RKO (cell line): Measurements from ENCODE around the gene GADD45G.

Source experiments
- DNase-seq: peaks from one replicate; pipeline ENCODE4 v3.0.0-alpha.2; 2016; ENCODE audit warnings: low spot score

The GADD45G gene

DNA sequence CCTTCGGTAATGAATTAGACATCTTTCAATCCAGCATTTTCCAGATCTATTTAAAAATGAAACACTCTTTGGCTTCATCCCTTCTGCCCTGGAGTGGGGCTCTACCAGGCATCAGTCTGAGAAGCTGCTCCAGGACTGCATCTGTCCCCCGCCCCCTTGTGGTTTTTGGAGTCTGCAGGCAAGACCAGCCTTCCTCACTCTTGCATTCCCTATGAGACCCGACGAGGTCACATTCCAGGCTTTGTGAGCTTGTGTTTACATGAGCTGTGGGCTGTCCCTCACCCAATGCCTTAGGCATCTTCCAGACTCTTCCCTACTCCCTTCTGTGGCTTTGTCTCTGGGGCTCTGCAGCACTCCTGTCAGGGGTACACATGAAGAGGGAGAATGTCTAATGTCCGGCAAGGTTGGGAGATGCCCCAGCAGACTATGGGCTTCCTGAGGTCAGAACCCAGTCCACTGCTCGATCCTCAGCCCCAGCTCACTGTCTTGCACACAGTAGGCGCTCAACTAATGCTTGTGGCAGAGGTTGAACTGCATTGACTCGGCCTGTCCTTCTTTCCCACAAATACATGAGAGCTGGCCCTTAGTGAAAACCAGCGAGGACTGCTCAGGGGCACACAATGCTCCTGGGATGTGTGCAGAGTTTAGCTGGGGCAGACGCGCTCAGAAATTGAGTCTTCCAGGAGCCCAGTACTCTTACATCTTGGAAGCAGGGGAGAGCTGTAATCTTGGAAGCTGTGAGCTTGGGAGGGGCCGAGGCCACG is 11.7 kb upstream of the GADD45G start:
- no peak for DNase-seq

DNA sequence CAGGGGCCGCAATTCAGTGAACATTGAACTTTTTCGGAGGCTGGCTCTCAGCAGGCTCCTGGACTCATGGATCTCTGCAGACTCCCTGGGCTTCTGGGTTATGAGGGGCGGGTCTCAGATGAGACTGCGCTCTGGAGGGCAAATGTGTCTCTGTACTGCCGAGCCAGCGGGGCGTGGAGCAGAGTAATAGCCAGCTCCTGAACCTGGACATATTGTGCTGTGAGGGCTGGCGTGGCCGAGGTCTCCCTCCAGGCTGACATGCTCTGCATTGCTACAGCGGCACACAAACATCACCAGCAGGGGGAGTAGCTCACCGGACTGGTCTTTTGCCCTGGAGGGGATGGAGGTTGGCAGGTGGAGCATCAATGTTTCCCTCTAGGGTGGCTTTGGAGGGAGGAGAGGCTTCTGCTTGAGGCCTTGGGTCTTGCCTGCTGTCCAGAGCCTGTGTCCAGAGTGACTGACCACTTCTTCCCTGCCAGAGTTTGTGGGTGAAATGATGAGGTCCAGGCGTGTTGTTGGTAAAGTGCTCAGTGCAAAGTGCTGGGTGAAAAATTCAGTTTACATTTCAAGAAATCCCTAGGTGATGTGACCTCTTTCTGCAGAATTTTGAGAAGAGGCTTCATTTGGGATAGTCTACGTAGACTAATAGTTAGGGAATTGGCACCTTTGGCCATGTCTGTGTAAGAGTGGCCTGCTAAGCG is 10.9 kb upstream of the GADD45G start:
- DNase-seq = peak; percentile 43

DNA sequence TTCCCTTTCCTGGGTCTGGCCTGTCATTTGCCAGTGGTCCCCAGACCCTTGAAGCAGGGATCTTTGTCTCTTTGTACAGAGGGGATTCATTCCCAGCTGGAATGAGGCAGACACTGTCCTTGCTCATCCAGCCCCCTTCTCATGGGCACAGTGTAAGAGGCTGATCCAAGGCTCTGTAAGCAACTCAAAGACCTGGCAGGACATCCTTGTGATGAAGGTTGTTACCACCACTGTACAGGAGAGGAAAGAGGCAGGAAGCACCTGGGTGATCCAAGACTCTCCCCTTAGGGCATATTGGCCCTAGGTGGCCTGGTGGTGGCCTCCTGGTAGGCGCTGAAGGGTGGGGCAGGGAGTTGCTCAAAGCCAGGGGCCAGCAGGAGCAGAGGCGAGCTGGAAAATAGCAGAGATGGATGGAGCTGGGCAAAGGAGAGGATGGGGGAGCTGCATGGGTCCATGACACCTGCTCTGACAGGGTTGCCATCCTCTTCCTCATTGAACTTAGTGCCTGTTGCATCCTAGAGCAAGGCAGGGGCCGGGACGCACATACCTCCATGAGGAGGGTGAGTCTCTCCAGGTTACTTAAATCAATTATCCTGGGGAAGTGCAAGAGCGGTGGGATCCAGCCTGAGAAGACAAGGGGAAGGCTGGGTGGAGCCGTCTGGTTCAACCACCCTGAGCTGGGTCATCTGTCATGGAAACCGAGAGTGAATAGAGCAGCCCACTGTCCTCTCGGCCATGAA is 9.8 kb upstream of the GADD45G start:
- no peak for DNase-seq

DNA sequence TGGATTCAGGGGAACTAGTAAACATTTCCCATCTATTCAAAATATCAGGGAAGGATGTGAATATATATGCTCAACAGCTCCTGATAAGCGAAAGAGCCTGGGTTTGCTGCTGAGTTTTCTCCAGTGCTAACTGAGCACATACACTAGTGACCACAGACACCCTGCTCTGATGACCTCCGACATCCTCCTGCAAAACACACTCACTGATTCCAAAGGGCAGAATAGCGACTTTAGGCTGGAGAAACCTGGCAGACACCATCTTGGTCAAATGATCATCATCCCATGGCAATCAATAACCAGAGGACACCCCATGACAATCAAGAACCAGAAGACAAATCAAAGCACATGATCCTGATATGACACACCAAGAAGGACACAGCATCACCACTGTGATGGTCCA is 9.2 kb upstream of the GADD45G start:
- no peak for DNase-seq

DNA sequence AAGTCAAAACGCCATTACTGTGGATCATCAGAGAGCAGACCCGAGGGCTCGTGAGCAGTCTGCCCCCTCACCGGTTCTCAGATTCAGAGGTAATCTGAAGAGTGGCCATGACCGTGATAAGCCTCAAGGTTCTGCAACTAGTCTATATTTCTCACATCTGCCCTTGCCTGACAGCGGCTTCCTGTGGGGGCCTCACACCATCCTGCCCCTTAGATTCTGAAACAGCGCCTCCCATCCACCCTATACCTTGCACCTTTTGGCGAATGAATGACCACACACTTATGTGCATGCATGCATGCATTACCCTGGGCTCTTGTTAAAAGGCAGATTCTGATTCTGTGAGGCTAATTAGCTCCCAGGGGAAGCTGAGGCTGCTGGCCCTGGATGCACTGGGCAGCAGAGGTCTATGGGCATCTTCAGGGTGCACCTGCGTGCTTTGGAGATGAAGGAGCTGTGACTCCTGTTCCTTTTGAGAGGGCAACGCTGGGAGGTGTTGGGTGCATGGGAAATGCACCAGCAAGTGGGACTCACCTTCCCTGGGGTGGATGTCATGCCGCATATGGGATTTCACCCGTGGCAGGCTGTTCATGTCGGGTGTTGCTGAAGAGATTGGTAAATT is 7.8 kb upstream of the GADD45G start:
- no peak for DNase-seq

DNA sequence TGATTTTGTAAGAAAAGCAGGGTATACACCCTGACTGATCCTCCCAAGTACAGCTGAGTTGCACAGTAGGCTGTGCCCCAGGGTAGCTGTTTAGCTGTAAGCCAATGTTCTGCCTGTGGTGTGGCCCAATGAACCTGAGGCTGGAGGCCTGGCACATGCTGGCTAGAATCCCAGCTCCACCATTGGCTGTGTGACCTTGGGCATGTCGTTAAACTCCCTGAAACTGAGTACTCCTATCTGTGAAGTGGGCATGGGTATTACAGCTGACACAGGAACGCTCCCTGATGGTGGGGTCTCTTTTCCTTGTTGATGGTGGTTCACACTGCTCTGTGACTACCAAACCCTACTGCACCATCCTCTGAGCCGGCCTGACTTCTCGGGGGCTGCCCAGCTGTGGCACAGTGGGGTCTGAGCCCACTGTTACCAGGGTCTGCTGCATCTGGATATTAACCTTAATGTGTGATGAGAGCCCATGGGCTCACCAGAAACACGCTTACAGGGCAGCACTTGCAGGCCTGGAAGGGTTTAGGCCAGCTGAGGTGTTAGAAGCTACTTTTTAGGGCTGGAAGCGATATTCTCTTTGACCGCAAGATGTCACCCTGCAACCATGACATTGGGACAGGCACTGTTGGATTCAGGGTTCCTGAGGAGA is 7.0 kb upstream of the GADD45G start:
- peak; percentile 74 for DNase-seq

DNA sequence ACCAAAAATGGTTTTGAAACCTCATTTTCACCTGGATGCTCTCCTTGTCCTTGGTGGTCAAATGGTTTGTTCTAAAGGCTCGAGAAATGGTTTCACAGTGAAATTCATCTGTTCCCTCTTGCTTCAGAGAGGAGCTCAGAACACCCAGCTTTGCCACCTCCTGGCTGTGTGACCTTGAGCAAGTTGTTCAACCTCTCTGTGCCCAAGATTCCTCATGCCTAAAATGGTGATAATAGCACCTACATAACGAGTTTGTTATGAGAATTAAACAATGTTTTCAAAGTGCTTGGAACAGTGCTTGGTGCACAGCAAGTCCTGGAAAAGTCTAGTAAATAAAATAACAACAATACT is 6.5 kb upstream of the GADD45G start:
- DNase-seq = no peak

DNA sequence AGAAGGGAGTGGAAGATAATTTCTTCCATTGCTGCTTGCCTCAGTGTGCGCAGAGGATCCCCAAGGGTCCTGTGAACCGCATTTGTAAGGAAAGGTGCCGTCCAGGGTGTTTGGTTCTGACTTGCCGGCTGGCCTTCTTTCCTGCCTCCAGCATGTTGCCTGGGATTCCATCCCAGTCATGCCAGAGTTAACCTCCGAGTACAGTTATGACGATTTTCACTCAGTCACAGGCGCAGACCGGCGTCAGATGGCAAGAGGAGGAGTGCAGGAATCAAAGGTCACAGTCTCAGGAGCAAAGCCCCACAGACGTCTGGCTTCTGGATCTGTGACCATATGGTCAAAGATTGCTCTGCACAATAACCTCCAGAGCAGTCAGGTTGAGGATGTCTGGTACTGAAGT is 5.9 kb upstream of the GADD45G start:
- no peak for DNase-seq

DNA sequence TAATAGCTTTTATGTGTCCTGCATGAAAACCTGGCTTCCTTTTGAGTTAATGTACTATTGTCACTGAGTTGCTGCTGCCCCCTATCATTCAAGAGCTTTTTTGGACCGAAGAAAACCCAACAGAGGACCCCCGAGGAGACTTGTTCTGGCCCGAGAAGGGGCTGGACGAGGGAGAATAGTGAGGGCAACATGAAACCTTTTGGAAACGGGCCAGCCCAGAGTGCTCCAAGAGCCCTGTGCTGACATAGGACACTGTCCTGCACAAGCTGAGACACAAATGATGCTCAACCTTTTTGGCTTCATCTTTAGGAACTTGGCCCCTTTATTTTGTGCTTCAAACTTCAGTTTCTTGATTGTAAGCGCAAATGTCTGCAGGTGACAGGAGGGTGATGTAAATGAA is 4.0 kb upstream of the GADD45G start:
- no peak for DNase-seq

DNA sequence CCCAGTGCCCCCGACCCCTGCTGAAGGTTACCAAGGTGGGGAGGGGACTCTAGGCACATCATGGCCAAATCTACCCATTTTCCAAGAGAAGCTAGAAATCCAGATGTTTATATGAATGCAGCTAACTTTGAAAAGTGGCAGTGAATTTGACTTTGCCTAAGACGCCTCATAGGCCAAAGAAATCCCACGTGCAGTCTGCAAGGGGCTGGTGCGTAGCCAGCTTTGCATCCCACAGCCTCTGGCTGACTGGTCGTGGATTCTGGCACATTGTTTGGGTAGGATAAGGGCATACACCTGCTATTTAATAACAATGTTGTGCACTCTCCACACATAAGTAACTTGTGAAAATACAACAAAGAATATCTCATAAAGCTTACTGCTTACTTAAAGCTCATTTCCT is 3.5 kb upstream of the GADD45G start:
- DNase-seq = no peak

DNA sequence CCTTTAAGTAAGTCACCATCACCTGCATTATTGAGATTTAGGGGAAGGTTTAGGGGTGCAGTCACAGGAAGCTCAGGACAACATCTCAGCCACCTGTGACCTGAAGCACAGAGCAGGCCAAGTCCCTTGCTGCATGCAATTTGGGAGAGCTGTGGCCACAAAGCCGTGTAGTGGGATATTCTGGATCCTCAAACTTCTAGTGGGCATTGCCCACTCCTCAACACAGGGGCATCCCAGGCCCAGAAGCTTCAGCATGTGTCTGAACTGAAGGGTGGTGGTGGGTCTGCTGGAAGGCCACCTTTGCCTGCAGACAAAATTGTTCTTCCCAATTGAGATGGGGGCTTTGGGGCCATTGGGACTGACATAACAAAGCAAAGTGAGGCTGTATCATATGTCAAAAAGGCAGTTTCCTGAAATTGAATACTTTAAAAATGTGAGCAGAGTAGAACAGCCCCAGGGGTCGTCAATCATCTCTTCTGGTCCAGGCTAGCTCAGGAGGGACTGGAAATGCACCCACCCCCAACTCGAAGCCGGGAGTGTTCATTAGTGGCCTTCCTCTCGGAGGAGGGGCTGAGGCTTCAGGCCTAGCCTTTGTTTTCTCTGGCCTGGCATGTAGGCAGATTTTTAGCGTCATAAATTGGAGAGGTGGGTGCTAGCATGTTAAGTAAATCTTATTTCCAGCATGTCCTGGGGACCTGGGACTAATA is 2.8 kb upstream of the GADD45G start:
- DNase-seq = no peak

DNA sequence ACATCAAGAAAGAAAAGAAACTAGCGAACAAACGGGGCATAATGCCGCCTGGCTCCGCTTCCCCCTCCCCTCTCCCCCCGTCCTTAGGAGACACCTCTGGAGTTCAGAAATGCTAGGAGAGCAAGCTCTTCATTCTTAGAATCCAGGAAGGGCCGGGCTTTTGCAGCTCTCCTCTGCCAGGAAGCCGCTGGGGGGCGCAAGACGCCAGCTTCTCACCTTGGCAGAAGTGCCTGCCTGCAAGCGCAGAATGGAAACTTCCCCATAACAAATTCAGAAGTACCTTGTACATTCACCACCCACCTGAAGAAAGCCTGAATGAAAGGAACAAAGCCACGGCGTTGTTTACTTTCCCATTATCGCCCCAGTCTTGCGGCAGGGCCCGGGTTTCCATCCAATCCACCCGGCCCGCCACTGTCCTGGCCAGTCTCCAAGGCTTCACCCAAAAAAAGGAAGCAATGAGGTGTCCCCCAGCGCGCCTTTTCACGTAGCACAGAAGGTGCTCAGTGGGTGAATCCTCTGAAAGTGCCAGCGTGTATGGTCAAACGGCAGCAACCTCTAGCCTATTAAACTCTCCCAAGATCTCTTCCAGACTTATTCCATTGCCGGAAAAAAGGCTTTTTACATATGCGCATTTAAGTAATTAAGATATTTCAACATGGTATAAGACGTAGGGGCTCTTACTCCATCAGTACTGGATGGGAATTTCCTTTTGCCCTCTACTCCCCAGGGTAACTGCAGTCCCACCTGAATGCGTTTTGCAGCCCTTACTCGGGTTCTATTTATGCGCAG is 1.6 kb upstream of the GADD45G start:
- DNase-seq = peak; percentile 85

DNA sequence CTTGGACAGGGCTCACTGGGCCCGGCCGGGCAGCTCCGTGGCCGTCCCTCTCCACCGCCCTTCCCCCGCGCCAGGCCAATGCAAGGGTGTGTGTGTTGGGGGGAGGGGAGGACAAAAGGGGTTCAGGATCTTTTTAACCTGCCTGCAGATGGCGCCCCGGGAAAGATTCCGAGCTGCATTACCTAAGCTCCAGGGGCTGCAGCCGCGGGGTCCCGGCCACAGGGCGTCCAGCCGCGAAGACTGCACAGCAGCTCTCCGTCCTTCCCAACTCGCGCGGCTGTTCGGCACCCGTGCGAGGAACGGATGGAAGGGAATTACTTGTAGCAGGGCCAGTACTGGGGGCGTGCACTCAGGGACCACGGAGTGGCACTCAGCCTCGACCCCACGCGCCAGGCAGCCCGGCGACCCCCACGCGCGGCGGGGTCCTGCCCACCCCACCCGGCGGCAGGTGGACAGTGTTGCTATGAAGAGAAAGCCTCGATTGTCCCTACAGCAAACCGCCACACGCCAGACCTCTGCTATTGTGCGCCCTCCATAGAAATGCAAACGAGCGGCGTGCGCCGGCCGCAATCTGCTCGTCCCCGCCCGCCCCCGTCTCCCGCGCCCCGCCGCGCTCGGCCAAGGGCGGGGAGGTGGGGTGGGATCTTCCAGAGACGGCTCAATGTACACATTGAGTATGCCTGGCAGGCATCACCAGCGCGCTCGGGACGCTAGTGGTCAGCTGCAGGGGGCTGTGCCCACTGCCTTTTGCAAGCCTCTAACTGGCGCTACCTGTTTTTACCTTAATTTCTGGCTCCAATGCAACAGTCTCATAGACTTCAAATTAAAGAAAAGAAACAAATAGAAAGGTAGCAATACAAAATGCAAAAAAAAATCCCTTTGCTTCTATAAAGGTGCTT is 796 bp upstream of the GADD45G start:
- DNase-seq = peak; percentile 57

DNA sequence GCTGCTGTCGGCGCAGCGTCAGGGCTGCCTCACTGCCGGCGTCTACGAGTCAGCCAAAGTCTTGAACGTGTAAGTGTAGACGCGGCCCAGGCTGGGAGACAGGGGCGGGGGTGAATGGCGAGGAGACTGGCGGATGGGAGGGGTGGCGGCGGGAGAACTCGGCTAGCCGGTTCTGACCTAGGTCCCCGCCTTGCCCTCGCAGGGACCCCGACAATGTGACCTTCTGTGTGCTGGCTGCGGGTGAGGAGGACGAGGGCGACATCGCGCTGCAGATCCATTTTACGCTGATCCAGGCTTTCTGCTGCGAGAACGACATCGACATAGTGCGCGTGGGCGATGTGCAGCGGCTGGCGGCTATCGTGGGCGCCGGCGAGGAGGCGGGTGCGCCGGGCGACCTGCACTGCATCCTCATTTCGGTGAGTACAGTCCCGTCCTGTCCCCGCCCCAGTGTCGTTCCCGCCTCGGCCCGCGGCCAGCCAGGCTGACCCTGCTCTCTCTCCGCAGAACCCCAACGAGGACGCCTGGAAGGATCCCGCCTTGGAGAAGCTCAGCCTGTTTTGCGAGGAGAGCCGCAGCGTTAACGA is 745 bp downstream of the GADD45G start:
- DNase-seq = peak; percentile 73

DNA sequence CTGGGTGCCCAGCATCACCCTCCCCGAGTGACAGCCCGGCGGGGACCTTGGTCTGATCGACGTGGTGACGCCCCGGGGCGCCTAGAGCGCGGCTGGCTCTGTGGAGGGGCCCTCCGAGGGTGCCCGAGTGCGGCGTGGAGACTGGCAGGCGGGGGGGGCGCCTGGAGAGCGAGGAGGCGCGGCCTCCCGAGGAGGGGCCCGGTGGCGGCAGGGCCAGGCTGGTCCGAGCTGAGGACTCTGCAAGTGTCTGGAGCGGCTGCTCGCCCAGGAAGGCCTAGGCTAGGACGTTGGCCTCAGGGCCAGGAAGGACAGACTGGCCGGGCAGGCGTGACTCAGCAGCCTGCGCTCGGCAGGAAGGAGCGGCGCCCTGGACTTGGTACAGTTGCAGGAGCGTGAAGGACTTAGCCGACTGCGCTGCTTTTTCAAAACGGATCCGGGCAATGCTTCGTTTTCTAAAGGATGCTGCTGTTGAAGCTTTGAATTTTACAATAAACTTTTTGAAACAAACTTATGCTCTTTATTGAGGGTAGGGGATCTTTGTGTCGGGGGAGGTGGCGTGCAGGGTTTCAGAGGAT is 1.3 kb downstream of the GADD45G start:
- peak; percentile 91 for DNase-seq

DNA sequence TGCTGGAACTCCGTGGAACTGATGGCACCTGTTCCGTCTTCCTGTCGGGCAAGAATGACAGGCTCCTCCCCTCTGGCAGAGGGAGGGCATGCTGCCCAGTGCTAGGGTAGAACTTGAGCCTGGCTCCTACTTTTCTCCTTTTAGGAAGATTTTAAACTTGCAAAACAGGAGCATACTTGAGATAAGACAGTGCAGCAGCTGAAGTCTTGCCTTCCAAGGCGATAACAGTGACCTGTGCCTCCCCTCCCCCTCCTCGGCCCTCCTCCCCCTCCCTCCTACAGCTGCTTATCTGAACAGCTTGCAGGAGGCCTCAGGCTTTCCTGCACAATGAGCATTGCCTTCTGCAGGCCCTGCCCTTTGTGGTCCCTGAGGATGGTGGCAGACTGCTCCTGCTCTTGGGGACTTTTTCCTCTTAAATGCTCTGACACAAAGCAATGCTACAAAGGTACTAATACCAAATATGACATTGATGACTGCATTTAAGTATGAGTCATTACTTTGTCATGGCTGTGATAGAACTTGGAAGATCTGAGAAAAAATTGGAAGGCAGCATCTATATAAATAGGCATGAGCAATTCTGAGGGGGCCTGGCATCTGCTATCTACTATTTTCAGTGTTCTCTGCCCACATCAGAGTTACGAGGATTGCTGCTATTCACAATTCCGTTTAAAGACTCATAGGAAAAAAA is 2.0 kb downstream of the GADD45G start:
- DNase-seq = peak; percentile 75

DNA sequence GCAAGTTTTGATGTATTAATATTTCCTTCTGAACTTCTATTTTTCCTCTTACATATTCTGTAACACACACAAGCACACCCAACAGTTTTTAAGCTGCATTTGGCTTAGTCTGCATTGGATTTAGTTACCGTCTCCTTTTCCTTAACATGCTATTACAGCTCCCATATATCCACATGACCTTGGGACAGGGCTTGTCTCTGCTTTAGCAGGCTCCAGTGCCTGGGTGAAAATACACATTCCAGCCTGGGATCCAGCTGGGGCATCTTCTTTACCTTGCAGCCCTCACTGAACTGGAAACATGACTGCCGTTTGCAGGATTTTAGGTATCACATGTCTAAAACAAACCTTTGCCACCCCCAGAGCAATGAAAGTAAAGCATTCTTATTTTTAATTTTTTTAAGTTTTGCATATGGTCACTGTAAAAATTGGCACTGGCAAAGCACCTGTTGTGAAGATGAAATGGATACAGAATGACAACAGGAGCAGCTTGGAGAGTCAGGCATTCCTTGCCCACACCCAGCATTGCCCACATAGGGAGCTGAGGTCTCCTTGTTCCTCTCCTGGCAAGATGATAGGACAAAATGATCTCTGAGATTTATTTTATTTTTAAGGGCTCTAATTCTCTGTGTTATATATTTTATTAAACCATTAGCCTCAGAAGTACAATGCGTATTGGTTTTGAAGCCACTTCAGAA is 4.0 kb downstream of the GADD45G start:
- no peak for DNase-seq
